ENCODE measurements around the gene RASSF8. TPM values are rescaled to one million over a fixed set of nuclear protein-coding genes. Genes with fewer than 3 reads are reported as not detected.
A peak's percentile ranks its signal among the peaks of the same experiment; 100 is the strongest.

The RASSF8 gene
- total RNA-seq, 4 donors from 2014 or later: 3.6 to 15.1 (median 8.8) TPM

- Histone ChIP-seq H3K36me3 (no peaks in the 10 kb centered on the region), H3K9me3 (no peaks in the 10 kb centered on the region), H3K4me3 (no peak overlapping the region), H3K27ac (no peak overlapping the region), H3K27me3 (no peaks in the 10 kb centered on the region), H3K4me1 (peaks cover 0 to 20% (median 5%) of the 10 kb centered on the region in 3 donors)
- WGBS, 2 donors: 93 to 94% methylated on average over 2 of the region's 2 CpGs
- TF ChIP-seq POLR2A (IDR thresholded peaks at IDR 0.05) (no peak), CTCF (IDR thresholded peaks at IDR 0.05) (no peak)
- DNase-seq: no peak
- intact Hi-C loops (cut with DNase I): no loop called here
Observed at GRCh38 chr12:25975682-25976081, 17.2 kb downstream of the RASSF8 start.

DNA sequence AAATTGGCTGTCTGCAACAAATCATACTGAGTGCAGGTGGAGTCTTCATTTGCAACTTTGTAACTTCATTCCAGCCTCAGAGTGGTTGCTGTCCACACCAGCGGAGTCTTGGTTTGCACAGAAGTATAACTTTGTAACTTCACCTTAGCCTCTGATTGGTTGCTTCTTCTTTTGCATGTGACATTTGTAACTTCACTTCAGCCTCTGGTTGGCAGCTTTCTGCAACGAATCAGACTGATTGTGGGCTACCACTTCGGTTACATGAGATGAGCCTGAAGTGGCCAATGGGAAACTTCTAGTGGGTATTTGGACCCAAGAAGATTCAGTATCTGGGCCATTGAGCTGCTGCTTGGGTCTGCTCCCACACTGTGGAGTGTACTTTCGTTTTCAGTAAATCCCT is 17.8 kb downstream of the RASSF8 start:
- Histone ChIP-seq H3K4me3 (peak overlapping the region in 1 of 4 donors; percentile 42), H3K27ac (no peak overlapping the region), H3K9me3 (no peaks in the 10 kb centered on the region), H3K36me3 (no peaks in the 10 kb centered on the region), H3K27me3 (no peaks in the 10 kb centered on the region), H3K4me1 (peaks cover 0 to 14% (median 2%) of the 10 kb centered on the region in 3 donors)
- no peak for DNase-seq
- TF ChIP-seq CTCF (IDR thresholded peaks at IDR 0.05) (no peak), POLR2A (IDR thresholded peaks at IDR 0.05) (no peak)
- intact Hi-C loops (cut with DNase I): no loop called here
- WGBS, 2 donors: 52 to 64% methylated on average over 3 to 4 of the region's 4 CpGs

GRCh38 chr12:25977047-25977446 is 18.6 kb downstream of the RASSF8 start:
- Histone ChIP-seq H3K27me3 (no peaks in the 10 kb centered on the region), H3K36me3 (no peaks in the 10 kb centered on the region), H3K9me3 (no peaks in the 10 kb centered on the region), H3K4me3 (no peak overlapping the region), H3K4me1 (peaks cover 0 to 7% (median 2%) of the 10 kb centered on the region in 3 donors), H3K27ac (no peak overlapping the region)
- 82 to 84% methylated on average over 5 of the region's 5 CpGs for WGBS, 2 donors
- TF ChIP-seq POLR2A (IDR thresholded peaks at IDR 0.05): no peak
- TF ChIP-seq CTCF (IDR thresholded peaks at IDR 0.05): no peak
- DNase-seq: no peak
- intact Hi-C loops (cut with DNase I): no loop called here

- Histone ChIP-seq H3K9me3 (no peaks in the 10 kb centered on the region), H3K4me3 (no peak overlapping the region), H3K27me3 (no peaks in the 10 kb centered on the region), H3K4me1 (peaks cover 0 to 12% (median 0%) of the 10 kb centered on the region in 3 donors), H3K27ac (no peak overlapping the region), H3K36me3 (no peaks in the 10 kb centered on the region)
- WGBS, 2 donors: 61 to 70% methylated on average over 4 of the region's 4 CpGs
- no peak for DNase-seq
- TF ChIP-seq CTCF (IDR thresholded peaks at IDR 0.05) (no peak), POLR2A (IDR thresholded peaks at IDR 0.05) (no peak)
- intact Hi-C loops (cut with DNase I): no loop called here
Observed at GRCh38 chr12:25979059-25979458, 20.6 kb downstream of the RASSF8 start.

DNA sequence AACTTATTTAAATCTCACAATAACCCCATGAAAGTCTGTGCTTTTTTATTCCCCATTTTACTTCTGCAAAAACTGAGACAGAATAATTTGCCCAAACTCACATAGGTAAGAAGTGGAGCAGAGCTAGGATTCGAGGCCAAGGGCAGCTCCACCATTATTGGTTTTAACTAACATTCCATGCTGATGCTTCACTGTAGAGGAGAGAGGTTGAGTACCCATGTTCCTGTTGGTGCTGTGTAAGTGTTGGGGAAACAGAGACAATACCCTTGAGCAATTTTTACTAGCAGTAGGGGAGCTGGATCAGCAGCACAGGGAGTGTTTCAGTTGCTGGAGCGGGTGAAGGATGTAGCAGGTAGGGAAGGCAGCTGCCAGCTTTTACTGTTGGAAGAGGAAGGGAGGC is 21.1 kb downstream of the RASSF8 start:
- H3K36me3 ChIP-seq: no peaks in the 10 kb centered on the region

More for the DNA sequence above, 21.1 kb downstream of the RASSF8 start:
- intact Hi-C loops (cut with DNase I): no loop called here
- WGBS, 2 donors: 87% methylated on average over 2 of the region's 2 CpGs
- no peaks in the 10 kb centered on the region for H3K27me3 ChIP-seq
- no peak overlapping the region for H3K27ac ChIP-seq
- no peak overlapping the region for H3K4me3 ChIP-seq
- peaks cover 0 to 15% (median 0%) of the 10 kb centered on the region in 3 donors for H3K4me1 ChIP-seq
- TF ChIP-seq POLR2A (IDR thresholded peaks at IDR 0.05): no peak
- no peak for TF ChIP-seq CTCF (IDR thresholded peaks at IDR 0.05)
- no peaks in the 10 kb centered on the region for H3K9me3 ChIP-seq
- no peak for DNase-seq

Data from esophagus squamous epithelium (tissue), 5 donors.